GM23338 (cell line): ENCODE measurements around the gene ADORA2A.

Source experiments
- EZH2phosphoT487 ChIP-seq: fragments of 200-600 bp; sonication (generic); IDR thresholded peaks from one replicate; pipeline ENCODE4 v1.8.1; 2018; ENCODE audit warnings: antibody characterized with exemption; ENCODE audit not compliant: unreplicated experiment
- TF ChIP-seq, protein P1 (sequence below), 2 experiments: fragments of 200-600 bp in 1 of 2; sonication (generic) in 1 of 2; conservative IDR thresholded peaks; 2 replicates each; pipeline versions ENCODE4 v1.5.1 to v1.6.1; 2016 to 2017; ENCODE audit warnings: antibody characterized with exemption in 2 of 2, low read depth in 2 of 2, mild to moderate bottlenecking in 2 of 2, moderate library complexity in 1 of 2

DNA sequence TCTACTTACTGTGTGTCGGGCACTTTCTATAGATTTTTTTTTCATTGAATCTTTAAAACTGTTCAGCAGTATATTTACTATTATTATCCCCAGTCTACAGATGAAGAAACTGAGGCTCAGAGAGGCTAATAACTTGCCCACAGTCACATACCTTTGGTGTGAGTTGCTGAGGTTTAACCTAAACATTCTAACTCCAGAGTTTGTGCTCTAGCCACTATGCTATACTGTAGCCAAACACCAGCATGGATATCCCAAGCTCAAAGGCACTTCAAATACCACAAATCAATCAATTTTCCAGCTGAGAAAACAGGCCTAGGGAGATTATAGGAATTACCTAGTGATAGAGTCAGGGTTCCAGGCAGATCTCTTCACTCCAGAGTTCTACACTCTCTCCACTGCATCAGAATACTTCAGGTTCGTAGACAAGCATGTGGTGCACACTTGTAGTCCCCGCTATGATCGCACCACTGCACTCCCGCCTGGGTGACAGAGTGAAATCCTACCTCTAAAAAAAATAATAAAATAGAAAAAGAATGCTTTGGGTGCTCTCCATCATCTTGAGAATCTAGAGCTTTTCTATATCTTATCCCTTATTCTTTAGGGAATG is 47.4 kb downstream of the ADORA2A start:
- no peak for TF ChIP-seq EZH2phosphoT487
- TF ChIP-seq, protein P1, sequence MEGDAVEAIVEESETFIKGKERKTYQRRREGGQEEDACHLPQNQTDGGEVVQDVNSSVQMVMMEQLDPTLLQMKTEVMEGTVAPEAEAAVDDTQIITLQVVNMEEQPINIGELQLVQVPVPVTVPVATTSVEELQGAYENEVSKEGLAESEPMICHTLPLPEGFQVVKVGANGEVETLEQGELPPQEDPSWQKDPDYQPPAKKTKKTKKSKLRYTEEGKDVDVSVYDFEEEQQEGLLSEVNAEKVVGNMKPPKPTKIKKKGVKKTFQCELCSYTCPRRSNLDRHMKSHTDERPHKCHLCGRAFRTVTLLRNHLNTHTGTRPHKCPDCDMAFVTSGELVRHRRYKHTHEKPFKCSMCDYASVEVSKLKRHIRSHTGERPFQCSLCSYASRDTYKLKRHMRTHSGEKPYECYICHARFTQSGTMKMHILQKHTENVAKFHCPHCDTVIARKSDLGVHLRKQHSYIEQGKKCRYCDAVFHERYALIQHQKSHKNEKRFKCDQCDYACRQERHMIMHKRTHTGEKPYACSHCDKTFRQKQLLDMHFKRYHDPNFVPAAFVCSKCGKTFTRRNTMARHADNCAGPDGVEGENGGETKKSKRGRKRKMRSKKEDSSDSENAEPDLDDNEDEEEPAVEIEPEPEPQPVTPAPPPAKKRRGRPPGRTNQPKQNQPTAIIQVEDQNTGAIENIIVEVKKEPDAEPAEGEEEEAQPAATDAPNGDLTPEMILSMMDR (conservative IDR thresholded peaks at IDR 0.05; ENCODE audit: low read depth in 2 of 2): no peak
